Prostate gland (tissue), 2 donors: Measurements from ENCODE around the gene TEPSIN. TPM values are rescaled to one million over a fixed set of nuclear protein-coding genes. Genes with fewer than 3 reads are reported as not detected.

Source experiments
- DNase-seq: peaks from one replicate; pipeline ENCODE4 v3.0.0-alpha.2; 2019; ENCODE audit warnings: low spot score
- H3K27ac ChIP-seq, 2 donors: fragments of 200-600 bp; sonication (generic); 2 replicates each; pipeline ENCODE4 v1.5.1; 2017 to 2019
- H3K27me3 ChIP-seq: fragments of 200-600 bp; sonication (generic); replicated peaks from 2 replicates; pipeline ENCODE4 v1.5.1; 2019; ENCODE audit not compliant: insufficient read depth
- H3K36me3 ChIP-seq, 2 donors: fragments of 200-600 bp; sonication (generic); 1 replicate in 1 of 2; 2 replicates in 1 of 2; pipeline versions ENCODE4 v1.5.1 to v1.8.1; 2017 to 2019
- H3K4me1 ChIP-seq: fragments of 200-600 bp; sonication (generic); replicated peaks from 2 replicates; pipeline ENCODE4 v1.5.1; 2019
- H3K4me3 ChIP-seq, 2 donors: fragments of 200-600 bp; sonication (generic); 2 replicates each; pipeline ENCODE4 v1.5.1; 2017 to 2019
- H3K9me3 ChIP-seq: fragments of 200-600 bp; sonication (generic); 2 replicates; pipeline ENCODE4 v1.5.1; 2017
- POLR2A ChIP-seq: fragments of 450-650 bp; IDR thresholded peaks from one replicate; pipeline ENCODE4 v1.6.1; 2016; ENCODE audit warnings: antibody characterized with exemption, mild to moderate bottlenecking
- POLR2AphosphoS5 ChIP-seq: sonication (generic); formaldehyde crosslinking; IDR thresholded peaks from one replicate; pipeline ENCODE4 v1.6.1; 2017; ENCODE audit warnings: antibody characterized with exemption
- WGBS: methylation state at CpG from one replicate; pipeline ENCODE4 v1.1.5; 2018; 5-methylcytosine and 5-hydroxymethylcytosine counted together
- intact Hi-C: fragments of 100-400 bp; cut with DNase I; formaldehyde crosslinking; loops from one replicate; pipeline ENCODE4 v1.14.2; 2022
- total RNA-seq, 2 donors: library from RNA; depleted of rRNA; stranded (reverse); fragments of >200 nt; gene quantifications; one replicate each; pipeline ENCODE4 v1.1.0, GENCODE V29; 2016
- TF ChIP-seq, protein P1 (sequence below), 4 experiments: fragments of 200-600 bp in 2 of 4; fragments of 450-650 bp in 2 of 4; sonication (generic) in 2 of 4; IDR thresholded peaks; 1 replicate in 3 of 4; 2 replicates in 1 of 4; pipeline ENCODE4 v1.5.1; 2016 to 2019; ENCODE audit warnings: antibody characterized with exemption in 4 of 4, mild to moderate bottlenecking in 2 of 4, moderate library complexity in 2 of 4

Gene TEPSIN
- total RNA-seq, 2 donors from 2014 or later = 35.6 to 81.5 TPM

DNA sequence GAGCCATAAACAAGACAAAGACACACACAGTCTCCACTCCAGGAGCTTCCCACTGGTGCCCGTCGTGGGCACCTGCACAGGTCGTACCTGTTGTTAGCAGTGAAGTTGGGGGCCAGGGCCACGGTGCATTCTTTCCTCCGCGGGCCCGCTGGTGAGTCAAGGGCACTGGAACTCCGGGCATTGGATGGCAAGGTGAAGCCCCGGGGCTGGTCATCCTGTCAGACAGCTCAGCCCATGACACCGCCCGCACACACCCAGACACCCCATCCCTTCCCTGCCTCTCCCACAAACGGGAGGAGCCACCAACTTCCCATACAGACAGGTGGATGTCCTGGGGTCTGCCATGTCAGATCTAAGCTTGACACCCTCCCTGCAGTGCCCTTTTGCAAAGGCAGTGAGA is 32.2 kb downstream of the TEPSIN start:
- Histone ChIP-seq H3K9me3 (no peaks in the 10 kb centered on the region), H3K27me3 (no peaks in the 10 kb centered on the region), H3K4me1 (no peaks in the 10 kb centered on the region), H3K4me3 (no peak overlapping the region), H3K27ac (no peak overlapping the region), H3K36me3 (no peaks in the 10 kb centered on the region)
- DNase-seq = no peak
- WGBS = 93% methylated on average over 12 of the region's 12 CpGs
- TF ChIP-seq, protein P1, sequence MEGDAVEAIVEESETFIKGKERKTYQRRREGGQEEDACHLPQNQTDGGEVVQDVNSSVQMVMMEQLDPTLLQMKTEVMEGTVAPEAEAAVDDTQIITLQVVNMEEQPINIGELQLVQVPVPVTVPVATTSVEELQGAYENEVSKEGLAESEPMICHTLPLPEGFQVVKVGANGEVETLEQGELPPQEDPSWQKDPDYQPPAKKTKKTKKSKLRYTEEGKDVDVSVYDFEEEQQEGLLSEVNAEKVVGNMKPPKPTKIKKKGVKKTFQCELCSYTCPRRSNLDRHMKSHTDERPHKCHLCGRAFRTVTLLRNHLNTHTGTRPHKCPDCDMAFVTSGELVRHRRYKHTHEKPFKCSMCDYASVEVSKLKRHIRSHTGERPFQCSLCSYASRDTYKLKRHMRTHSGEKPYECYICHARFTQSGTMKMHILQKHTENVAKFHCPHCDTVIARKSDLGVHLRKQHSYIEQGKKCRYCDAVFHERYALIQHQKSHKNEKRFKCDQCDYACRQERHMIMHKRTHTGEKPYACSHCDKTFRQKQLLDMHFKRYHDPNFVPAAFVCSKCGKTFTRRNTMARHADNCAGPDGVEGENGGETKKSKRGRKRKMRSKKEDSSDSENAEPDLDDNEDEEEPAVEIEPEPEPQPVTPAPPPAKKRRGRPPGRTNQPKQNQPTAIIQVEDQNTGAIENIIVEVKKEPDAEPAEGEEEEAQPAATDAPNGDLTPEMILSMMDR (IDR thresholded peaks at IDR 0.05) = no peak
- TF ChIP-seq POLR2AphosphoS5 = no peak
- no peak for TF ChIP-seq POLR2A
- intact Hi-C loops = no loop called here

DNA sequence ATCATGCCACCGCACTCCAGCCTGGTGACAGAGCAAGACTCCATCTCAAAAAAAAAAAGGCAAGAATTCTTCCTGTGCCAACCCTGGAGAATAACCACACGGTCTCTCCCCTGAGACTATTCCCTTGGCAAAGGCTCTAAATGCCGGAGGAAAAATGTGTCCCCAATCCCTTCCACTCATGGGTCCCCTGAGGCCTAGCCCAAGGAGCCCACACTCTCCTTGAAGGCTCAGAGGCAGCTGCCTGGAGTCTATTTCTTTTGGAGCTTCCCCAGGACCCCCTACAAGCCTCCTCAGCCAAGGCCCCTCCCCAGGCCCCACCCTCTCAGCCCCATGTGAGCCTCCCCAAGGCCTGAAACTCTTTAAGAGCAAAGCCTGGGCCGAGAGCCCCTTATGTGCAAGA is 32.7 kb downstream of the TEPSIN start:
- 85% methylated on average over 4 of the region's 4 CpGs for WGBS
- Histone ChIP-seq H3K4me1 (no peaks in the 10 kb centered on the region), H3K9me3 (no peaks in the 10 kb centered on the region), H3K4me3 (no peak overlapping the region), H3K27ac (no peak overlapping the region), H3K27me3 (no peaks in the 10 kb centered on the region), H3K36me3 (no peaks in the 10 kb centered on the region)
- intact Hi-C loops = no loop called here
- TF ChIP-seq, protein P1 (IDR thresholded peaks at IDR 0.05) = no peak
- TF ChIP-seq POLR2A (no peak), POLR2AphosphoS5 (no peak)
- DNase-seq = no peak

DNA sequence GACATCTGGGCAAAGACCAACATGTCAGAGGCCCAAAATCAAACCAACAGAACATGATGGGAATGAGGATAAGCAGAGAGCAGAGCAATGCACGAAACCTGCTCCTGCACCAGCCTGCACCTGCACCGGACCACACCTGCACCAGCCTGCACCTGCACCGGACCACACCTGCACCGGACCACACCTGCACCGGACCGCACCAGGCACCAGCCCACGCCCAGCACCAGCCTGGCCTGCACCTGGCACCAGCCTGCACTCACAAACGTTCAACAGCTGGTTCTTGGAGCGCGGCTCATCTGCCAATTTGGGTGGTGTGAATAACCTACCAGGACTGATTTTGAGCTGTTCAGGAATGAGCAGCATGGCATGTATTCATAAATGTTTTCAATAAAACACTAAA is 34.3 kb downstream of the TEPSIN start:
- no peaks in the 10 kb centered on the region for H3K27me3 ChIP-seq
- intact Hi-C loops = no loop called here
- no peaks in the 10 kb centered on the region for H3K4me1 ChIP-seq
- no peaks in the 10 kb centered on the region for H3K9me3 ChIP-seq
- 82% methylated on average over 10 of the region's 10 CpGs for WGBS
- H3K27ac ChIP-seq = no peak overlapping the region
- H3K36me3 ChIP-seq = no peaks in the 10 kb centered on the region
- TF ChIP-seq, protein P1 (IDR thresholded peaks at IDR 0.05) = no peak
- no peak for TF ChIP-seq POLR2A
- TF ChIP-seq POLR2AphosphoS5 = no peak
- no peak for DNase-seq
- H3K4me3 ChIP-seq = no peak overlapping the region

DNA sequence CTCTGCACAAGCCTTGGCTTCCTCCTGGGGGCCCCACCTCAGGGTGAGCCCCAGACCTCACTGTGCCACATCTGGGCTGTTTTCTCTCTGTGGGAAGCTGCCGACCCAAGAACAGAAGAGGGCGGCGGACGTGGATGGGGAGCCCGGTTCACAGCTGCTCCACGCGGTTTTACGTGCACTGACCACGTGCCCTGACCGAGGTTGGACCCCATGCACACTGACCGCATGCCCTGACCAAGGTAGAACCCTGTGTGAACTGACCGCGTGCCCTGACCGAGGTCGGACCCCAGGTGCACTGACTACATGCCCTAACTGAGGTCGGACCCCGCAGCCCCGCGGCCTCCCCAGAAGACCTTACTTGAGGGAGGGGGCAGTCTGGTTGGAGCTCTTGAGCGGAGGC is 35.7 kb downstream of the TEPSIN start:
- WGBS = 98% methylated on average over 20 of the region's 20 CpGs
- TF ChIP-seq, protein P1 (IDR thresholded peaks at IDR 0.05) = no peak
- no peak for TF ChIP-seq POLR2A
- TF ChIP-seq POLR2AphosphoS5 = no peak
- intact Hi-C loops = no loop called here
- no peaks in the 10 kb centered on the region for H3K9me3 ChIP-seq
- no peaks in the 10 kb centered on the region for H3K27me3 ChIP-seq
- H3K36me3 ChIP-seq = no peaks in the 10 kb centered on the region
- no peak overlapping the region for H3K4me3 ChIP-seq
- no peak for DNase-seq
- no peak overlapping the region for H3K27ac ChIP-seq
- H3K4me1 ChIP-seq = no peaks in the 10 kb centered on the region

DNA sequence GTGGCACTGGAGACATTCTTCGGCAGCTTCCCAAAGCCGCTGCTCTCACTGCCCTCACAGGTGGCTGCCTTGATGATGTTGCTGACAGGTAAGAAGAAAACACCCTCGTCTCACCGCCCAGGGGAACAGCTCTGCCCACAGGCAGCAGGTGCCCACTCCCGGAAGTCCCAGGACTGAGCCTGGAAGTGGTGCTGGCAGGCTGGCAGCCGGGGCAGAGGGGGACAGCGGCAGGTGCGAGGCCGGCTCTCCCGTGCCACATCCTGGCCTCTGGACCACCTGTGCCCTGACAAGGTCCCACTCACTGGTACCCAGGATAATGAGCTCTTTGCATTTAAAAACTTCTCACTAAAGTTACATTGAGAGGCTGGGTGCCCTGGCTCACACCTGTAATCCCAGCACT is 36.5 kb downstream of the TEPSIN start:
- Histone ChIP-seq H3K4me1 (no peaks in the 10 kb centered on the region), H3K36me3 (no peaks in the 10 kb centered on the region), H3K27ac (no peak overlapping the region), H3K27me3 (no peaks in the 10 kb centered on the region), H3K9me3 (no peaks in the 10 kb centered on the region), H3K4me3 (no peak overlapping the region)
- TF ChIP-seq, protein P1 (IDR thresholded peaks at IDR 0.05) = no peak
- TF ChIP-seq POLR2AphosphoS5 (no peak), POLR2A (no peak)
- intact Hi-C loops = no loop called here
- WGBS = 72% methylated on average over 10 of the region's 10 CpGs
- DNase-seq = no peak
